AG04450 (cell line): Measurements from ENCODE around the gene SLC25A12. TPM values are rescaled to one million over a fixed set of nuclear protein-coding genes. Genes with fewer than 3 reads are reported as not detected.

Source experiments
- CTCF ChIA-PET: fragments of 300-600, 350-600 bp; formaldehyde crosslinking; extraction: SDS; loops from one replicate; lab custom pipeline; 2022; ENCODE audit warnings: antibody characterized with exemption, inconsistent platforms; lab: Charles Lee
- POLR2A ChIA-PET: fragments of 350-600 bp; formaldehyde crosslinking; extraction: SDS; loops from one replicate; lab custom pipeline; 2021; ENCODE audit warnings: antibody characterized with exemption, inconsistent platforms; lab: Yijun Ruan, JAX
- DNase-seq: peaks from one replicate; pipeline ENCODE4 v3.0.0-alpha.2; 2011; ENCODE audit warnings: low read depth, low spot score
- H3K27ac ChIP-seq: one replicate; pipeline ENCODE4 v1.5.1; 2012; ENCODE audit warnings: low read depth, low read length, control low read depth
- H3K27me3 ChIP-seq: one replicate; pipeline ENCODE4 v1.6.0; 2012; ENCODE audit warnings: low read length; ENCODE audit not compliant: control insufficient read depth, insufficient read depth
- H3K4me3 ChIP-seq: 2 replicates; pipeline ENCODE4 v1.5.1; 2011; ENCODE audit warnings: mild to moderate bottlenecking, low read depth, low read length, control low read depth
- H3K9me3 ChIP-seq: 2 replicates; pipeline ENCODE4 v1.5.1; 2012; ENCODE audit warnings: low read length; ENCODE audit not compliant: control insufficient read depth, insufficient read depth
- polyA plus RNA-seq: library from polyadenylated mRNA; depleted of rRNA; stranded (reverse); fragments of >200 nt; gene quantifications from 2 replicates; pipeline ENCODE4 v1.2.3, GENCODE V29; 2011
- TF ChIP-seq, protein P1 (sequence below): IDR thresholded peaks from 2 replicates; pipeline ENCODE4 v1.5.1; 2011; ENCODE audit warnings: low read depth, low read length, control low read depth, inconsistent platforms

SLC25A12 gene
- polyA plus RNA-seq, 1 experiment: 27.3 TPM

DNA sequence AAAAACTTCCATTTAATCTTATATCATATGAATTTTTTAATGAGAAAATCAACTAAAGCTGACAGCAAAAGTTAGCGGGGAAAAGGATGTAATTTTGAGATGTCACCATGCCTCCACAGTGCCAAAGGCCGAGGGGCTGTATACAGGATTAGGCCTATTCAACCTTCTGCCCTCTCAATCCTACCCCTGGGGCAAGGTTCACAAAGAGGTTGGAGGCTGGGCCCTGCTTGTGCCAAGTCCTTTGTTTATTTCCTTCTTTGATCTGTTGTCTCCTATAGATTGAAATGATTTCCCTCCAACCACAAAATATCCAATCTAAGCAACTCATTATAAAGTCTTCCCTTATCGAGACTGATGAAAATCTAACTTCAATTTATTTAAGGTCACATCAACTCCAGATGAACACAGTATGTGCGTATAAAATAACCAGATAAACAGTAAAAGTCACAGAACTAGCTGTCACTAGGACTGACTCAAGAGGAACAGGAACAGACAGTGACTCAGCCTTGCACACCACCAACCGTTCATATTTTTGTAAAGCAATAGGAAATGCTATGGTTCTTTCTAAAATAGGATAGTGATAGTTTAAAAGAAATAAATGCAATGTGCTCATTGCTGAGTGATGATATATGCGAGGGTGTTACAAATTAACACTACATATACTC, 95.8 kb downstream of the SLC25A12 start:
- Histone ChIP-seq H3K9me3 (no peaks in the 10 kb centered on the region), H3K27me3 (no peaks in the 10 kb centered on the region), H3K27ac (no peak overlapping the region), H3K4me3 (no peak overlapping the region)
- ChIA-PET CTCF (no interaction called here), POLR2A (interaction anchor here (0.6 kb wide), 1 partner anchor 267 kb away, joined by 3 read pairs; no protein-coding TSS in a partner anchor)
- TF ChIP-seq, protein P1, sequence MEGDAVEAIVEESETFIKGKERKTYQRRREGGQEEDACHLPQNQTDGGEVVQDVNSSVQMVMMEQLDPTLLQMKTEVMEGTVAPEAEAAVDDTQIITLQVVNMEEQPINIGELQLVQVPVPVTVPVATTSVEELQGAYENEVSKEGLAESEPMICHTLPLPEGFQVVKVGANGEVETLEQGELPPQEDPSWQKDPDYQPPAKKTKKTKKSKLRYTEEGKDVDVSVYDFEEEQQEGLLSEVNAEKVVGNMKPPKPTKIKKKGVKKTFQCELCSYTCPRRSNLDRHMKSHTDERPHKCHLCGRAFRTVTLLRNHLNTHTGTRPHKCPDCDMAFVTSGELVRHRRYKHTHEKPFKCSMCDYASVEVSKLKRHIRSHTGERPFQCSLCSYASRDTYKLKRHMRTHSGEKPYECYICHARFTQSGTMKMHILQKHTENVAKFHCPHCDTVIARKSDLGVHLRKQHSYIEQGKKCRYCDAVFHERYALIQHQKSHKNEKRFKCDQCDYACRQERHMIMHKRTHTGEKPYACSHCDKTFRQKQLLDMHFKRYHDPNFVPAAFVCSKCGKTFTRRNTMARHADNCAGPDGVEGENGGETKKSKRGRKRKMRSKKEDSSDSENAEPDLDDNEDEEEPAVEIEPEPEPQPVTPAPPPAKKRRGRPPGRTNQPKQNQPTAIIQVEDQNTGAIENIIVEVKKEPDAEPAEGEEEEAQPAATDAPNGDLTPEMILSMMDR: no peak
- no peak for DNase-seq

DNA sequence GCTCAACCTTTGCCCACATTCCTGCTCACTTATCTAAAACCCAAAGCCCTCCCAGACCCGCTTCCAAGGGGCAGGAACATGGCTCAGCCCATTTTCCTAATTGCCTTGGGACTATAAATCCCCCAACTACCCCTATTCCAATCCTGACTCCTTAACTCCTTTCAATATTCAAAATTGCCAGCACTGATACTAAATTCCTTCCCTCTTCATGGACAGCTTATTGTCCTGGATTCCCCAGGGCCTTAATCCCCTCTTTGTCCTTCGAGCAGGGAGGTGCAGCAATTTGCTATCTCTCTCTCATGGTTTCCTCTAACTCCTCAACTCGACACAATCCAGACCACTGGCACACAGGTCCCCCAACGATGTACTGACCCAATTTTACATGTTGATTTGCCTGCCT, 99.1 kb downstream of the SLC25A12 start:
- Histone ChIP-seq H3K9me3 (no peaks in the 10 kb centered on the region), H3K27ac (no peak overlapping the region), H3K27me3 (no peaks in the 10 kb centered on the region), H3K4me3 (no peak overlapping the region)
- DNase-seq: no peak
- CTCF ChIA-PET: no interaction called here
- POLR2A ChIA-PET: interaction anchor here (0.7 kb wide), 1 partner anchor 319 kb away, joined by 4 read pairs; no protein-coding TSS in a partner anchor
- TF ChIP-seq, protein P1: no peak

DNA sequence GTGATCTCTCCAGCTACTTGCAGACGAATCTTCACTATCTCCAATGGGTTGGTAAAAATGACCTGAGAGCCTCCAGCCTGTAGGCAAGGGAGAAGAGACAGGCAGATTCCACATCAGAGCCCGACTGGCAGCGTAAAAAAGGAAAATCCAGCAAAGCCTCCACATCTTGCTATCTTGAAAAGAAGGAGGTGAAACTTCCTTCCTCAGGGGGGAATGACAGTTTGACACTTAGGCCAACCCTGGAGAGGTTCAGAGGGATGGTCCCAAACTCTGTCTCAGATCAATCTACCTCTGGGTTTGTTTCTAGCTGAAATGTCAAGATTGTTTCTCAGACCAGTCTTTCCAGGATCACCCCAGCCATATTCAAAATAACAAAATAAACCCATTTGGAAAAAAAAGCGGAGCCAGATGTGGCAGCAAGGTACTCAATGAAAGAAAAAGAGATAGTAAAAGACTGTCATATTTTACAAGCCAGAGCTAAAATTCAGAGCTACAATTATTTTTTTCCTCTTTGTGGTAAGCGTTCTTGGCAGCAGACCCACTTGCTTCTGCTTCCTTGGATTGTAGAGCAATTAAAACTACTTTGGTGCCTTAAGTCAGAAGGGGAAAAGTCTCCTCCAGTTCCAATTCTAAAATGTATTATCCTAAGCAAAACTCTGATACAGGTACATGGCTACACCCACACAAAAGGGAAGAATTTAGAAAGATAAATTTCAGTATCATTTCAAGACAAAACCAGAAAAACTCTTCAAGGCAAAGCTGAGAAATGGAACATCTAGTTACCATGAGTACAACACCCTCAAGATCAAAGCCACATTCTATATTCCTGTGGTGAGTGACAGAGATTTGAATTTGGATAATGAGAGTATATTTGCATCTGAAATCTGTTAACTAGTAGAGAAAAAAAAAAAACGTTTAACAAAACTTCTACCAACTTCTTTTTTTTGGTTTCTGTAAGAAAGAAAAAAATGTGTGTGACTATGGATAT, 100.1 kb downstream of the SLC25A12 start:
- Histone ChIP-seq H3K4me3 (no peak overlapping the region), H3K27me3 (no peaks in the 10 kb centered on the region), H3K9me3 (no peaks in the 10 kb centered on the region), H3K27ac (no peak overlapping the region)
- ChIA-PET CTCF (interaction anchor here (0.6 kb wide), 1 partner anchor 378 kb away, joined by 4 read pairs; no protein-coding TSS in a partner anchor), POLR2A (interaction anchor here (0.7 kb wide), 1 partner anchor 320 kb away, joined by 4 read pairs; no protein-coding TSS in a partner anchor)
- DNase-seq: no peak
- TF ChIP-seq, protein P1: no peak

DNA sequence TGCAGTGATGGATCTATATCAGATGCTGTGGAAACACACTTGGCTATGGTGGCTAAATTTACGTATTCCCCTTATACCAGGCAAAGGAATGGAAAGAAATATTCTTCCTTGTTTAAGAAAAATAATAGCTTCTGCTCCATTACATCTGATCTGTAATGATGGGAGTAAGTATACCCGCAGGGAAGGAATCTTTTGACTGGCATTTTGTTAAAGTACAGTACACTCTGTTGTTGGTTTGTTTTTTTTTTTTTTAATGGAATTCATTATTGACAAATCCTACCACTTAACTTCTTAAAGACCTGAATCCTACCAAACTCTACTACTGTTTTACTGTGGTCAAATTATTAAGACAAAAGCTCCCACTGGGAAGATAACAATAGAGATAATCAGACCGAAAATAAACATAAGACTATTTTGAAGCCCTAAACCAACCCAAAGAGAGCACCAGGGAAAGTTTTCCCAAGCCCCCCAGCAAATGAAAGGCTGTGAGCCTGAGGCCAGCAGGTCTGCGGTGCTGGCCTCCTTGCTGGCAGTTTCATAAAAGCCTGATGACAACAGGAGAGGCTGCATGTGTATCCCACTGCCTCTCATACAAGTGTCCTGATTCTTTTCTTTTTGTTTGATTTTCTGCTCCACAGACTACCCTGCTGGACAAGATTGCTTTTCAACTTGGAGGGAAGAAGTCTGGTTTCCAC, 101.0 kb downstream of the SLC25A12 start:
- DNase-seq: no peak
- Histone ChIP-seq H3K27ac (no peak overlapping the region), H3K27me3 (no peaks in the 10 kb centered on the region), H3K9me3 (no peaks in the 10 kb centered on the region), H3K4me3 (no peak overlapping the region)
- CTCF ChIA-PET: interaction anchor here (0.6 kb wide), 1 partner anchor 377 kb away, joined by 4 read pairs; no protein-coding TSS in a partner anchor
- TF ChIP-seq, protein P1: no peak
- POLR2A ChIA-PET: no interaction called here
